Activated CD8-positive, alpha-beta memory T cell treated with anti-CD3 and anti-CD28 coated beads for 36 hours (primary cell): ENCODE data around the gene TNFAIP1. TPM values are rescaled to one million over a fixed set of nuclear protein-coding genes. Genes with fewer than 3 reads are reported as not detected.

Experiments
- CTCF ChIA-PET: fragments of 350-600 bp; sonication (Branson Sonifier 250); formaldehyde crosslinking; loops from one replicate; lab custom pipeline; 2021; ENCODE audit warnings: antibody characterized with exemption; lab: Charles Lee
- POLR2A ChIA-PET: fragments of 350-600 bp; sonication (Branson Sonifier 250); formaldehyde crosslinking; loops from one replicate; lab custom pipeline; 2021; ENCODE audit warnings: antibody characterized with exemption; lab: Charles Lee
- total RNA-seq, 2 experiments: library from RNA; stranded (reverse); gene quantifications; one replicate each; pipeline ENCODE4 v1.2.3, GENCODE V29; 2021

TNFAIP1 gene
- total RNA-seq, 2 experiments from 2014 or later: 27.2 to 31.8 TPM

GRCh38 chr17:28319598-28319935, 16.0 kb upstream of the TNFAIP1 start:
- ChIA-PET POLR2A (interaction anchor here (2.0 kb wide), 1 partner anchor 16 kb away, joined by 10 read pairs; the partner anchor contains the start of genes IFT20 and TNFAIP1), CTCF (interaction anchor here (1.3 to 3.9 kb wide), 3 partner anchors 16 to 97 kb away, joined by 3 to 19 read pairs (median 7); partner anchors contain the start of genes IFT20 and TNFAIP1)

GRCh38 chr17:28320215-28321061, 15.1 kb upstream of the TNFAIP1 start:
- CTCF ChIA-PET: interaction anchor here (1.3 to 3.9 kb wide), 3 partner anchors 15 to 96 kb away, joined by 3 to 19 read pairs (median 7); partner anchors contain the start of genes IFT20 and TNFAIP1

GRCh38 chr17:28324267-28324745, 11.3 kb upstream of the TNFAIP1 start:
- ChIA-PET CTCF (no interaction called here), POLR2A (no interaction called here)

More at GRCh38 chr17:28320215-28321061, 15.1 kb upstream of the TNFAIP1 start:
- POLR2A ChIA-PET: no interaction called here

- POLR2A ChIA-PET: no interaction called here
- CTCF ChIA-PET: no interaction called here
These were observed 10.8 kb upstream of the TNFAIP1 start for GRCh38 chr17:28324781-28325180.

- POLR2A ChIA-PET: interaction anchor here (0.6 kb wide), 1 partner anchor 47 kb away, joined by 9 read pairs; no protein-coding TSS in a partner anchor
- CTCF ChIA-PET: interaction anchor here (1.1 kb wide), 1 partner anchor 10 kb away, joined by 4 read pairs; the partner anchor contains the start of genes IFT20 and TNFAIP1
These were observed 10.3 kb upstream of the TNFAIP1 start for GRCh38 chr17:28325211-28325610.

GRCh38 chr17:28326114-28326513, 9.4 kb upstream of the TNFAIP1 start:
- CTCF ChIA-PET: interaction anchor here (1.1 to 1.5 kb wide), 2 partner anchors 9 to 30 kb away, joined by 3 to 4 read pairs; partner anchors contain the start of genes IFT20 and TNFAIP1
- POLR2A ChIA-PET: no interaction called here

- ChIA-PET POLR2A (interaction anchor here (0.7 kb wide), 1 partner anchor 483 kb away, joined by 3 read pairs; no protein-coding TSS in a partner anchor), CTCF (interaction anchor here (1.5 kb wide), 1 partner anchor 31 kb away, joined by 3 read pairs; no protein-coding TSS in a partner anchor)
These were observed 8.4 kb upstream of the TNFAIP1 start for GRCh38 chr17:28327031-28327607.

GRCh38 chr17:28327709-28328108, 7.9 kb upstream of the TNFAIP1 start:
- CTCF ChIA-PET: no interaction called here

GRCh38 chr17:28328325-28328724, 7.2 kb upstream of the TNFAIP1 start:
- CTCF ChIA-PET: no interaction called here
- POLR2A ChIA-PET: interaction anchor here (0.7 kb wide), 1 partner anchor 10 kb away, joined by 3 read pairs; no protein-coding TSS in a partner anchor

More at GRCh38 chr17:28327709-28328108, 7.9 kb upstream of the TNFAIP1 start:
- POLR2A ChIA-PET: no interaction called here

- ChIA-PET POLR2A (interaction anchor here (0.8 kb wide), 1 partner anchor 37 kb away, joined by 5 read pairs; no protein-coding TSS in a partner anchor), CTCF (no interaction called here)
These were observed 4.9 kb upstream of the TNFAIP1 start for GRCh38 chr17:28330671-28331070.

- ChIA-PET CTCF (no interaction called here), POLR2A (no interaction called here)
These were observed 3.6 kb upstream of the TNFAIP1 start for GRCh38 chr17:28331891-28332420.

GRCh38 chr17:28333083-28333746, 2.3 kb upstream of the TNFAIP1 start:
- POLR2A ChIA-PET: interaction anchor here (0.5 kb wide), 1 partner anchor 19 kb away, joined by 4 read pairs; no protein-coding TSS in a partner anchor
- CTCF ChIA-PET: no interaction called here

GRCh38 chr17:28334171-28334570, 1.4 kb upstream of the TNFAIP1 start:
- ChIA-PET CTCF (interaction anchor here (2.2 kb wide), 1 partner anchor 16 kb away, joined by 19 read pairs; the partner anchor contains the start of gene TMEM97), POLR2A (interaction anchor here (2.9 kb wide), 1 partner anchor 23 kb away, joined by 34 read pairs; the partner anchor contains the start of gene POLDIP2)

GRCh38 chr17:28334666-28335200, 828 bp upstream of the TNFAIP1 start:
- POLR2A ChIA-PET: interaction anchor here (0.9 to 2.9 kb wide), 4 partner anchors 12 to 50 kb away, joined by 3 to 34 read pairs (median 6); partner anchors contain the start of genes POLDIP2 and TMEM97
- CTCF ChIA-PET: interaction anchor here (1.0 to 2.2 kb wide), 4 partner anchors 9 to 83 kb away, joined by 3 to 19 read pairs (median 4); partner anchors contain the start of gene TMEM97

GRCh38 chr17:28335959-28336871, 654 bp downstream of the TNFAIP1 start:
- POLR2A ChIA-PET: interaction anchor here (0.6 to 2.9 kb wide), 10 partner anchors 11 to 311 kb away, joined by 3 to 34 read pairs (median 3); partner anchors contain the start of genes PIGS, POLDIP2 and TMEM97
- CTCF ChIA-PET: interaction anchor here (0.7 to 2.2 kb wide), 8 partner anchors 10 to 85 kb away, joined by 3 to 19 read pairs (median 4); partner anchors contain the start of gene TMEM97

GRCh38 chr17:28338056-28338768, 2.7 kb downstream of the TNFAIP1 start:
- POLR2A ChIA-PET: no interaction called here
- CTCF ChIA-PET: interaction anchor here (1.6 kb wide), 1 partner anchor 19 kb away, joined by 5 read pairs; the partner anchor contains the start of gene POLDIP2
